EL (cell line): ENCODE results near the gene ASF1B.
A peak's percentile ranks its signal among the peaks of the same experiment; 100 is the strongest.

Experiments
- DNase-seq: peaks from one replicate; pipeline ENCODE4 v3.0.0-alpha.2; 2016

ASF1B gene

GRCh38 chr19:14106840-14107239 is 29.5 kb downstream of the ASF1B start:
- DNase-seq = no peak

- no peak for DNase-seq
These were observed 30.7 kb downstream of the ASF1B start for GRCh38 chr19:14105680-14106079.

DNA sequence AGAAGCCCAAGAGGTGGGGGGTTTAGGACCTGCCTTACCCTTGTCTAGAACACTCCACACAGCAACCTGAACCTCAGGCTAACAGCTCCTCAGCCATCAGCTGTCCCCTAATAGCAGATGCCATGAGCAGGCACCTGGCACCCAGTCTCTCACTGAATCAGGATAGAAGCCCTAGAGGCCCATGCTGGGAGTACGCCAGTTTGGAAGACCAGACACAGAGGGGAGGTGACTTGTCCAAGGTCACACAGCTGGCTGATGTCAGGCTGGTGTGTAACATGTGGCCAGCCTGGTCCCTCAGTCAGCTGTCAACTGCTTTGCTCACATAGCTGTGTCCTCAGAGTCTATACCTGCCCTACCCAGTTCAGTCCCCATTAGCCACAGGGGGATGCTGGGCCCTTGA is 33.1 kb downstream of the ASF1B start:
- DNase-seq = no peak

- DNase-seq = no peak
These were observed 33.6 kb downstream of the ASF1B start for GRCh38 chr19:14102756-14103155.

DNA sequence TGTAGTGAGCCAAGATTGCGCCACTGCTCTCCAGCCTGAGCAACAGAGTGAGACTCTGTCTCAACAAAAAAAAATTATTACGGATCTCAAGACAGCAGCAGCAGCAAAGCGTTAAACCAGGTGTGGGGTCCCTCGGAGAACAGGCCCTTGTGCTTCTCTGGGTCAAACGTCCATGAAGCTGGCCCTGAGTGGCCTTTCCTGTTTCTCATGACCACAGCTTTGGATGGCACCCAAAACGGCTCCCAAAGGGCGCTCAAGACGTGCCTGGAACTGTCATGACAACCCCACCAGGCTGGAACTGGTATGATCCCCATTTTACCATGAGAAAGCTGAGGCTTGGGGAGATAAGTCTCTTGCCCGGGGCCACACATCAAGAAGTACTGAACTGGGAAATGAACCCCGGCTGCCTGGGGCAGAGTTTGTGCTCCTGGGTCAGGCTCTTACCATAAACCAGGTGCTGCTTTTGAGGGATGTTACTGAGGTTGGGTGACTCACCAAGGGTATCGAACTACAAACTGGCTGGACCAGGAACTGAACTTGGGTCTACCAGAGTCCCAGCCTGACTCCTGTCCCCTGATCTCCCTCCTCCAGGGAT is 34.2 kb downstream of the ASF1B start:
- DNase-seq = no peak

DNA sequence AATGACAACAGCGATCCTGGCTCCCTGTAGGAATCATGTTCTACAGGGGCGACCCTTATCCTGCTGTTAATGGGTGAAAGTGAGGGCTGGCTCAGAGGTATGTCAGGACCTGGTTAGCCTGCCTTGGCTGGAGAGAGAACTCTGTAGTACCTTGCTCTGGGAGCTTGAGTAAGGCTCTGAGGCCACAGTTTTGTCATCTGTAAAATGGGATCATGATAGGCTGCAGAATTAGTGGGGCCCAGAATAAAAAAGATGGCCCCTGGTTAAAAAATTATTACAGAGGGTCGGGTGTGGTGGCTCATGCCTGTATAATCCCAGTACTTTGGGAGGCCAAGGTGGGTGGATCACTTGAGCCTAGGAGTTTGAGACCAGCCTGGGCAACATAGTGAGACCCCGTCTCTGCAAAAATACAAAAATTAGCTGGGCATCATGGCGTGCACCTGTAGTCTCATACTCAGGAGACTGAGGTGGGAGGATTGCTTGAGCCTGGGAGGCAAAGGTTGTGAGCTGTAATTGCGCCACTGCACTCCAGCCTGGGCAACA is 35.3 kb downstream of the ASF1B start:
- DNase-seq = no peak

- DNase-seq = no peak
These were observed 38.7 kb downstream of the ASF1B start for GRCh38 chr19:14097532-14098151.

GRCh38 chr19:14096272-14096992 is 40.0 kb downstream of the ASF1B start:
- no peak for DNase-seq

GRCh38 chr19:14094854-14095253 is 41.5 kb downstream of the ASF1B start:
- no peak for DNase-seq

DNA sequence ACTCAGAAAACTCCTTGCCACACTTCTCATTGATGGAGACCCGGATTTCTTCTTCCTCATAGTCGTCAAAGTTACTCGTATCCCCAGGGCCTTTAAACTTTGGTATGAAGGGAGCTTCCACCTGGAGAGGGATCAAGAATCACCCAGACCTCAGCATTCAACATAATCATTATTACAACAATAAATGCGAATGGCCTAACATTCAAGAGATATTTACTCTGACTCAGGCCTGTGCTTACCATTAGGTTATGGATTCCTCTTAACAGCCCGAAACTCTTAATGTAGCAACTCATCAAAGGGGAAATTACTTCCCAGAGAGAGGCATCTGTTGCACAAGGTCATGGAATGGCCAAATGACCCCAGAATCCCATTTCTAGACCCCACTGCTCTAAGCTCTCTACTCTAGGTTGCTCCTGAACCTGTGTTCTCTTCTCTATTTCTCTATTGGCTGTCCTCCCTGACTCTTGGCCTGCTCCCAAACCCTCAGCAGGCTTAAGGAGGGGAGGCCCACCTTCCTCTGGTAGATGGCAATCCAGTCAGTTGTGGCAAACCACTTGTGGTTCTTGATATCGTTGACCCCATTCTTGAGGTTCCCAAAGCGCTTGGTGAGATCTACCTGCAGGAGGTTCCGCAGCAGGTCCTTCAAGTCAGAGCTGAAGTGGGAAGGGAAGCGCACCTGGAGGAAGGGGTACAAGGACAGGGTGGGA is 43.1 kb downstream of the ASF1B start:
- DNase-seq = no peak

DNA sequence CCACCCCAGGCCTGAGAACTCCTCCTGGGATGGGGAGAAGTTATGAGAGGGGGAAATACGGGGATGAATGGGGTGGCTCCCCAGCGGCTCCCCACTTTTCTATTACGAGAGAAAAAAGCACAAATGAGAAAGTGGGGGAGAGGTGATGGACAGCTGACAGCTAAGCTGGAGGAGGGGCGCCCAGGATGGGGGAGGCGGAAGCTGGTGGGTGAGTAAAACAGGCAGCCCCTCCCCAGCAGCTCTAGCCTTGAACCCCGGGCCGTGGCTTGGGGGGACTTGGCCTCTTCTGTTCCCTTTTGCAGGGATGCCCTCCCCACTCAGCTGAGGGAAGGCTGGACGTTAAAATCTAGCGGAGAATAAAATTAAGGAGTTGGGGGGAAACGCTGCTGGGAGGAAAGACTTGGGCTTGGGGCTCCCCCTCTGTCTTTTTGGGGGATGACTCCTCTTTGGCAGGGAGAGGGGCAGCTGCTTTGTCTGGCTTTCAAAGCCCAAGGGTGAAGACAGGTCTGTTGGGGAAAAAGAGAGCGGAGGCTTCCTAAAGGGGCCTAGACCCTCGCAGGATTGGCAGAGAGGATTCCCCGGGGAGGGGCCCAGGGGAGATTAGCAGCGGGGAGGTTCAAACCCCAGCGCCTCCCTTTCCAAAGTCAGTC is 44.5 kb downstream of the ASF1B start:
- DNase-seq = no peak

GRCh38 chr19:14091081-14091812 is 45.1 kb downstream of the ASF1B start:
- peak; percentile 71 for DNase-seq

DNA sequence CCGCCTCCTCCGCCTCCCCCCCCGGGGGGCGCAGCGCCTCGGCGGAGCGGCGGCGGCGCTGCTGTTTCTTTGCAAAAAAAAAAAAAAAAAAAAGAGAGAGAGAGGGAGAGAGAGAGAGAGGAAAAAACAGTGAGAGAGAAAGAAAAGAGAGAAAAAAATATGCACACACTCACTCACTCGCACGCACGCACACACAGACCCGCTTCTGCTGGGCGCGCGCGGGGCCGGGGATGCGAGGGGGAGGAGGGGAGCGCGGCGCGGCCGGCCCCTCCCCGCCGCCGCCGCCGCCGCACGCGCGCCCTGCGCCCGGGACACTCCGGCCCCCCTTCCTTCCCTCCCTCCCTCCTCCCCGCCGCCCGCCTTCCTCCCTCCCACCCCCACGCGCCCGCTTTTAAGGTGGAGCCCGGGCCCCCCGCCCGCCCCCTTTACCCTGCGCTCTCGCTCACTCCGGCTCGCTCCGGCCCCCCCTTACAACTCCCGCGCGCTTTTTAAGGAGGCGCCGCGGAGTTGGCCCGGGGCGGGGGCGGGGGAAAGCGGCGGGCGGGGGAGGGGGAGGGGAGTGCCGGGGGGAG is 45.8 kb downstream of the ASF1B start, which contains the start of gene SAMD1:
Gene SAMD1 (minus strand): TSS at position 243 of the 572 bp plus-strand sequence.
- DNase-seq = peak; percentile 89

DNA sequence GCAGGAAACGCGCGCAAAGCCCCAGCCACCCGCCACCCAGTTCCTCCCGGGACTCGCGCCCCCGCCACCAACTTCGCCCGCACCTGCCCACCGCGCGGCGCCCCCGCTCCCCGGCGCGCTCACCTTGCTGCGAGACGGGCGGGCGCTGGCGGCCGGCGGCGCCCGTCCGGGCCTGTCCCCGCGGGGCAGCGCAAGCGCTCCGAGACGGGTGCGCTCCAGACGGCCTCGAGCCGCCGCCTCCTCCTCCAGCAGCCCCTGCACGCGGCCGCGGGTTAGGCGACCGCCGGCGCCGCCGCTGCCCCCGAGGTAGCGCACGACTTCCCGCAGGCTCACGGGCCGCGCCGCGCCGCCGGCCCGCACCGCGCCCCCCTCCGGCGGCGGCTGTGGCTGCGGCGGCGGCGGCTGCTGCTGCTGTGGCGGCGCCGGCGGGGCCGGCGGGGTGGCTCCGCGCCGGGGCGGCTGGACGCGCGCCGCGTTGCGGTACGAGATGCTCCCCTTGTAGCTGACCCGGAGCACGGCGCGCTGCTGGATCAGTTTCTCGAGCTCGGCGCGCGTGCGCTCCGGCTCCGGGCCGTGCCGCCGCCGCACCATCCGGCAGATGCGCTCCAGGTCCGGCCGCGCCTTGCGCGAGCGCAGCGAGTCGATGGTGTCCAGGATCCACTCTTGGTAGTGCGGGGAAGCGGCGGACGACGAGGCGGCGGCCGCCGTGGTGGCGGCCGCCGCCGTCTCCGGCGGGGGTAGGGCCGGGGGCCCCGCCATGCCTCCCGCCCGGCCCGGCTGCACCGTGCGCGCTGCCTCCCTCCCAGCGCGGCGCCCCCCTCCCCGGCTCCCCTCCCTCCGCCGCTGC is 46.5 kb downstream of the ASF1B start:
- DNase-seq = peak; percentile 66

- DNase-seq = no peak
These were observed 47.1 kb downstream of the ASF1B start for GRCh38 chr19:14089412-14089661.

- DNase-seq = no peak
These were observed 47.6 kb downstream of the ASF1B start for GRCh38 chr19:14088634-14089411.

DNA sequence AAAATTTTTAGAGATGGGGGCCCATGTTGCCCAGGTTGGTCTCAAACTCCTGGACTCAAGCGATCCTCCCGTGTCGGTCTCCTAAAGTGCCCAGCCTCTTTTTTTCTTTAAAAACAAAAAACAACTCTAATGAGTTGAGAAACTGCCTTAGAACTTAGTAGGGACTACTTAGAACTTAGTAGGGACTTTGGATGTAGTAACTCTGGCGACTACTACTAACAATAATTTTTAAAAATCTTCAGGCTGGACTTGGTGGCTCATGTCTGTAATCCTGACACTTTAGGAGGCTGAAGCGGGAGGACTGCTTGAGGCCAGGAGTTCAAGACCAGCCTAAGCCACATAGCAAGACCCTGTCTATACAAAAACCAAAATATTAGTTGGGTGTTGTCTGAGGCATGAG is 50.3 kb downstream of the ASF1B start:
- no peak for DNase-seq

- DNase-seq = no peak
These were observed 50.9 kb downstream of the ASF1B start, which contains the start of gene C19orf67 for GRCh38 chr19:14085309-14085995. Gene C19orf67 (minus strand): TSS chr19:14085783. CDS start chr19:14085627, 156 bp downstream.

DNA sequence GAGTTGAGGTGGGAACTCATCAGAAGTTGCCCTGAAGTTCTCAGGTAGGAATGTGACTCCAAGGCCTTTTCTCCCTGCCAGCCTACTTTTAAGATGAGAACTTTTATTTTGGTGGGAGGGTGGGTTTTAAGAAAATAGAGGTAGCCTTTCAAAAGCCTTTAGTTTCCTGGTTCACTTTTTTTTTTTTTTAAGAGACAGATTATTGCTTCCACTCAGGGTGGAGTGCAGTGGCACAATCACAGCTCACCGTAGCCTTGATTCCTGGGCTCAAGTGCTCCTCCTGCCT is 53.8 kb downstream of the ASF1B start:
- no peak for DNase-seq
